Kidney glomerular epithelial cell (primary cell): ENCODE results near the gene KCNC4.
A peak's percentile ranks its signal among the peaks of the same experiment; 100 is the strongest.

ENCODE experiments used
- DNase-seq: peaks from one replicate; lab custom pipeline; 2025; lab: John Stamatoyannopoulos, UW

The KCNC4 gene

GRCh38 chr1:110211496-110212168 lies 1.5 kb downstream of the KCNC4 start:
- DNase-seq: no peak

- DNase-seq: peak; percentile 12
Observed at GRCh38 chr1:110212169-110213142, 2.3 kb downstream of the KCNC4 start.

GRCh38 chr1:110213143-110213540 lies 3.0 kb downstream of the KCNC4 start:
- DNase-seq: no peak

GRCh38 chr1:110214454-110215404 lies 4.6 kb downstream of the KCNC4 start:
- no peak for DNase-seq

- no peak for DNase-seq
Observed at GRCh38 chr1:110215621-110216515, 5.8 kb downstream of the KCNC4 start.

- DNase-seq: no peak
Observed at GRCh38 chr1:110216844-110217444, 6.8 kb downstream of the KCNC4 start.

- DNase-seq: no peak
Observed at GRCh38 chr1:110218137-110218536, 8.0 kb downstream of the KCNC4 start.

GRCh38 chr1:110218739-110219138 lies 8.6 kb downstream of the KCNC4 start:
- no peak for DNase-seq

GRCh38 chr1:110220324-110220723 lies 10.2 kb downstream of the KCNC4 start:
- no peak for DNase-seq

GRCh38 chr1:110221119-110221518 lies 11.0 kb downstream of the KCNC4 start:
- DNase-seq: no peak

GRCh38 chr1:110223127-110223526 lies 13.0 kb downstream of the KCNC4 start:
- no peak for DNase-seq

- DNase-seq: no peak
Observed at GRCh38 chr1:110223581-110223980, 13.5 kb downstream of the KCNC4 start.

- no peak for DNase-seq
Observed at GRCh38 chr1:110224240-110224995, 14.3 kb downstream of the KCNC4 start.

- no peak for DNase-seq
Observed at GRCh38 chr1:110225212-110225611, 15.1 kb downstream of the KCNC4 start.

GRCh38 chr1:110225756-110226404 lies 15.8 kb downstream of the KCNC4 start:
- no peak for DNase-seq

GRCh38 chr1:110227774-110228173 lies 17.7 kb downstream of the KCNC4 start:
- no peak for DNase-seq

GRCh38 chr1:110228381-110228780 lies 18.3 kb downstream of the KCNC4 start:
- DNase-seq: no peak

GRCh38 chr1:110228869-110229268 lies 18.8 kb downstream of the KCNC4 start:
- no peak for DNase-seq

- DNase-seq: no peak
Observed at GRCh38 chr1:110229348-110230001, 19.4 kb downstream of the KCNC4 start.
